HG03432 (cell line): ENCODE data around the gene TMC6.

ENCODE experiments used
- ATAC-seq: cut with Tn5 transposase; IDR thresholded peaks from one replicate; pipeline ENCODE4 v1.9.1; 2021; ENCODE audit warnings: mild to moderate bottlenecking, moderate library complexity; ENCODE audit not compliant: unreplicated experiment

TMC6 gene

GRCh38 chr17:78111016-78111726 lies 17.4 kb downstream of the TMC6 start:
- no peak for ATAC-seq

GRCh38 chr17:78110363-78111015 lies 18.1 kb downstream of the TMC6 start:
- no peak for ATAC-seq

GRCh38 chr17:78109489-78109761 lies 19.1 kb downstream of the TMC6 start:
- no peak for ATAC-seq

GRCh38 chr17:78108726-78109488 lies 19.6 kb downstream of the TMC6 start:
- no peak for ATAC-seq

GRCh38 chr17:78107976-78108725 lies 20.4 kb downstream of the TMC6 start:
- ATAC-seq = no peak

GRCh38 chr17:78107457-78107856 lies 21.1 kb downstream of the TMC6 start:
- ATAC-seq = no peak

GRCh38 chr17:78106211-78106610 lies 22.3 kb downstream of the TMC6 start:
- ATAC-seq = no peak

- ATAC-seq = no peak
These were observed 23.0 kb downstream of the TMC6 start for GRCh38 chr17:78105551-78105950.

GRCh38 chr17:78105101-78105500 lies 23.5 kb downstream of the TMC6 start:
- no peak for ATAC-seq

GRCh38 chr17:78104540-78104941 lies 24.0 kb downstream of the TMC6 start:
- ATAC-seq = no peak

- ATAC-seq = no peak
These were observed 25.2 kb downstream of the TMC6 start for GRCh38 chr17:78103311-78103710.

- ATAC-seq = no peak
These were observed 27.0 kb downstream of the TMC6 start for GRCh38 chr17:78101542-78101941.

GRCh38 chr17:78101112-78101511 lies 27.4 kb downstream of the TMC6 start:
- no peak for ATAC-seq

GRCh38 chr17:78096093-78096492 lies 32.5 kb downstream of the TMC6 start:
- ATAC-seq = no peak

- no peak for ATAC-seq
These were observed 33.5 kb downstream of the TMC6 start for GRCh38 chr17:78095035-78095434.

- ATAC-seq = no peak
These were observed 35.7 kb downstream of the TMC6 start for GRCh38 chr17:78092794-78093324.

- ATAC-seq = no peak
These were observed 38.8 kb downstream of the TMC6 start for GRCh38 chr17:78089576-78090281.

GRCh38 chr17:78088529-78088928 lies 40.0 kb downstream of the TMC6 start:
- no peak for ATAC-seq

GRCh38 chr17:78086740-78087139 lies 41.8 kb downstream of the TMC6 start:
- no peak for ATAC-seq

GRCh38 chr17:78082988-78083387 lies 45.6 kb downstream of the TMC6 start:
- ATAC-seq = no peak
